Measurements from ENCODE around the gene POMC.
"Not testable (repeated sequence)": the region's sequence is repeated elsewhere in the genome, so short reads cannot be mapped to it uniquely, and the experiment has no call there.

Gene POMC

GRCh38 chr2:25177211-25177611, 8.8 kb upstream of the POMC start:
- H3K4me3 ChIP-seq (ENCODE audit: low read depth, low read length) = no peak overlapping the region

- no peak overlapping the region for H3K4me3 ChIP-seq (ENCODE audit: low read depth, low read length)
These were observed 8.3 kb upstream of the POMC start for GRCh38 chr2:25176541-25177181.

GRCh38 chr2:25176138-25176537, 7.8 kb upstream of the POMC start:
- no peak overlapping the region for H3K4me3 ChIP-seq (ENCODE audit: low read depth, low read length)

GRCh38 chr2:25174192-25174861, 5.9 kb upstream of the POMC start:
- H3K4me3 ChIP-seq (ENCODE audit: low read depth, low read length) = no peak overlapping the region

- H3K4me3 ChIP-seq (ENCODE audit: low read depth, low read length) = no peak overlapping the region
These were observed 5.3 kb upstream of the POMC start for GRCh38 chr2:25173719-25174118.

- no peak overlapping the region for H3K4me3 ChIP-seq (ENCODE audit: low read depth, low read length)
These were observed 2.5 kb upstream of the POMC start for GRCh38 chr2:25170888-25171287.

- peak overlapping the region; percentile 50 for H3K4me3 ChIP-seq (ENCODE audit: low read depth, low read length)
These were observed 692 bp upstream of the POMC start for GRCh38 chr2:25169073-25169470.

GRCh38 chr2:25165992-25166875, 2.1 kb downstream of the POMC start:
- H3K4me3 ChIP-seq (ENCODE audit: low read depth, low read length) = no peak overlapping the region

- no peak overlapping the region for H3K4me3 ChIP-seq (ENCODE audit: low read depth, low read length)
These were observed 3.8 kb downstream of the POMC start for GRCh38 chr2:25164561-25164960.

- H3K4me3 ChIP-seq (ENCODE audit: low read depth, low read length) = not testable (repeated sequence)
These were observed 6.3 kb downstream of the POMC start for GRCh38 chr2:25162061-25162460.

GRCh38 chr2:25161055-25161781, 7.2 kb downstream of the POMC start:
- no peak overlapping the region for H3K4me3 ChIP-seq (ENCODE audit: low read depth, low read length)

GRCh38 chr2:25160376-25160775, 8.0 kb downstream of the POMC start:
- H3K4me3 ChIP-seq (ENCODE audit: low read depth, low read length) = no peak overlapping the region

GRCh38 chr2:25159949-25160348, 8.4 kb downstream of the POMC start:
- H3K4me3 ChIP-seq (ENCODE audit: low read depth, low read length) = no peak overlapping the region

GRCh38 chr2:25158096-25158852, 10.1 kb downstream of the POMC start:
- H3K4me3 ChIP-seq (ENCODE audit: low read depth, low read length) = no peak overlapping the region

- no peak overlapping the region for H3K4me3 ChIP-seq (ENCODE audit: low read depth, low read length)
These were observed 13.0 kb downstream of the POMC start for GRCh38 chr2:25155401-25155800.

GRCh38 chr2:25151718-25152117, 16.7 kb downstream of the POMC start:
- no peak overlapping the region for H3K4me3 ChIP-seq (ENCODE audit: low read depth, low read length)

GRCh38 chr2:25150993-25151392, 17.4 kb downstream of the POMC start:
- not testable (repeated sequence) for H3K4me3 ChIP-seq (ENCODE audit: low read depth, low read length)

- no peak overlapping the region for H3K4me3 ChIP-seq (ENCODE audit: low read depth, low read length)
These were observed 18.7 kb downstream of the POMC start for GRCh38 chr2:25149646-25150045.

- no peak overlapping the region for H3K4me3 ChIP-seq (ENCODE audit: low read depth, low read length)
These were observed 21.5 kb downstream of the POMC start for GRCh38 chr2:25146896-25147295.

GRCh38 chr2:25145803-25146202, 22.6 kb downstream of the POMC start:
- H3K4me3 ChIP-seq (ENCODE audit: low read depth, low read length) = no peak overlapping the region

All from iPS-11a (cell line).